IPS-18c (cell line): ENCODE data around the gene FURIN.
"Not testable (repeated sequence)": the region's sequence is repeated elsewhere in the genome, so short reads cannot be mapped to it uniquely, and the experiment has no call there.

ENCODE experiments used
- H3K4me3 ChIP-seq: 2 replicates; pipeline ENCODE4 v1.7.0; 2013; ENCODE audit warnings: low read depth, mild to moderate bottlenecking, low read length, moderate library complexity; ENCODE audit not compliant: insufficient read depth
- H3K9me3 ChIP-seq: one replicate; pipeline ENCODE4 v1.6.1; 2013; ENCODE audit warnings: mild to moderate bottlenecking, low read length, moderate library complexity; ENCODE audit not compliant: control insufficient read depth, insufficient read depth

FURIN gene

DNA sequence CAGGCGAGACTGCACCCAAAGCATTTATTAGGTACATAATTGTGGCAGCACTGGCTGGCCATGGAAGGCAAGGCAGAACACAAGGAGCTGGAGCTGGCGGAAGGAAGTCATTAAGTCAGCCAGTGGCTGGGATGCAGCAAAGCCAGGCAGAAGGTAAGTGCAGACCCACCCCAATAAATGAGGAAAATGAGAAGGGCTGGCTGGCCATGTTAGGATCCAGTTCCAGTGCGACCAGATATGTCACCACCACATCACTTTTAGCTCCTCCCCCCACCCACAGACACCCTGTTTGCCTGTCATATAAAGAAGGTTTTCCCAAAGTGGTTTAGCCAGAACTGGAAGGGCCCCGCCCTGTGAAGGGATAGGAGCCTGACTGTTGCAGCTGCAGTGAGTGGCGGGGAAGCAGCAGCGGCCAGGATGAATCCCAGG, at the start of gene FURIN:
Gene FURIN, plus strand, starts transcription at position 328 of the 429 bp plus-strand sequence. CDS start 7,153 bp downstream, outside the sequence.
- no peak within 1 kb of the TSS for H3K4me3 ChIP-seq
- H3K9me3 ChIP-seq = no peaks in the 10 kb centered on the region

GRCh38 chr15:90819390-90819789, 49.0 kb upstream of the FURIN start:
- Histone ChIP-seq H3K9me3 (peaks cover 3% of the 10 kb centered on the region), H3K4me3 (no peak overlapping the region)

- H3K4me3 ChIP-seq = no peak overlapping the region
- peaks cover 5% of the 10 kb centered on the region for H3K9me3 ChIP-seq
These were observed 48.5 kb upstream of the FURIN start for GRCh38 chr15:90819850-90820249.

DNA sequence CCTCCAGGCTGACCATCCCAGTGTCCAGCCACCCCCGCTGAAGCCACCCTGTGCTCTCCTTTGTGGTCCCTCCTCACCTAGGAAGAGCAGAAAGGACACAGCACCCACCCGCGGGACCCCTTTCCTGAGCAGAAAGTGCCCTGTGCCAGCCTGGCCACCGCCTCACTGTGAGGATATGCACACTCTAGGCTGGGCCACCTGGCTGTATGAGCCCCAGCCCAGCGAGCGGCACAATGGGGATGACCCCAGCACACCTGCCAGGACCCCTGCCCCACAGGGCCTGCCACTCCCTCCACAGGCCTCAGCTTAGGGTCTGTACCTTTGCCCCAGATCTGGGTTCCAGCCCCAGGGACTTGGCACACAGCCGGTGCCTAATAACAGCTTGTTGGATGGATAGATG, 47.9 kb upstream of the FURIN start:
- H3K4me3 ChIP-seq = no peak overlapping the region
- H3K9me3 ChIP-seq = peaks cover 6% of the 10 kb centered on the region

- Histone ChIP-seq H3K9me3 (peaks cover 7% of the 10 kb centered on the region), H3K4me3 (no peak overlapping the region)
These were observed 46.0 kb upstream of the FURIN start for GRCh38 chr15:90822204-90822955.

DNA sequence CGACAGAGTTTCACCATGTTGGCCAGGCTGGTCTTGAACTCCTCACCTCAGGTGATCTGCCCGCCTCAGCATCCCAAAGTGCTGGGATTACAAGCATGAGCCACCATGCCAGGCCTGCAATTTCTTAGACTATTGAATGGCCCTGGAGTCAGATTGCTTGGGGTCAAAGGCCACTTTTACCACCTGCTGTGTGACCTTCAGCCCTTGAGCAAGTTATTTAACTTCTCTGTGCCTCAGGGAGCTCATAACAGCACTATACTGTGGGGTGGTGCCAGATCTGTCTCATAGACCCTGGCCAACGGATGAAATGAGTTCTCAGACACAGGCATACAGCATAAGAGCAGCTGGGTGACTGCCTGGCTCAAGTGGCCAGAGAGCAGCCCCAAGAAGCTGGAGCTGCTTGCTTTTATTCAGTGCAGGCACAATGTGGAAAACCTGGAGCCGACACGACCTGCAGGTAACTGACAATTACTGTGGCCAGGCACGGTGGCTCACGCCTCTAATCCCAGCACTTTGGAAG, 44.9 kb upstream of the FURIN start:
- Histone ChIP-seq H3K4me3 (no peak overlapping the region), H3K9me3 (peaks cover 7% of the 10 kb centered on the region)

DNA sequence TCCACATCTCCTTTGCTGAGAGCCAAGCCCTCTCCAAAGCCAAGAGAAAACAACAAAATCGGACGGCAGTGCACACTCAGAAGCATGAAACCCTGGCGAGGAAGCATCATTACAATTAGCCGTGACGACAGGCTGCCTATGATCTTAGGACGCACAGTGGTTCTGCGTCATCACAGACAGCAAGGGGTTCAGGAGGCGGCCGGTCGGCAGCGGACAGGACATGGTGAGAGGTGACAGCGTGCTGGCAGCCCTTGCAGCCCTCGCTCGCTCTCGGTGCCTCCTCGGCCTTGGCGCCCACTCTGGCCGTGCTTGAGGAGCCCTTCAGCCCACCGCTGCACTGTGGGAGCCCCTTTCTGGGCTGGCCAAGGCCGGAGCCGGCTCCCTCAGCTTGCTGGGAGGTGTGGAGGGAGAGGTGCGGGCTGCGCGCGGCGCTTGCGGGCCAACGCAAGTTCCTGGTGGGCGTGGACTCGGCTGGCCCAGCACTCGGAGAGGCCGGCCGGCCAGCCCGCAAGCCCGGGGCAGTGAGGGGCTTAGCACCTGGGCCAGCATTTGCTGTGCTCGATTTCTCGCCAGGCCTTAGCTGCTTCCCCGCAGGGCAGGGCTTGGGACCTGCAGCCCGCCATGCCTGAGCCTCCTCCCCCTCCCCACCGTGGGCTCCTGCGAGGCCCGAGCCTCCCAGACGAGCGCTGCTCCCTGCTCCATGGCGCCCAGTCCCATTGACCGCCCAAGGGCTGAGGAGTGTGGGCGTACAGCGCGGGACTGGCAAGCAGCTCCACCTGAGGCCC, 43.1 kb upstream of the FURIN start:
- H3K9me3 ChIP-seq = not testable (repeated sequence)

DNA sequence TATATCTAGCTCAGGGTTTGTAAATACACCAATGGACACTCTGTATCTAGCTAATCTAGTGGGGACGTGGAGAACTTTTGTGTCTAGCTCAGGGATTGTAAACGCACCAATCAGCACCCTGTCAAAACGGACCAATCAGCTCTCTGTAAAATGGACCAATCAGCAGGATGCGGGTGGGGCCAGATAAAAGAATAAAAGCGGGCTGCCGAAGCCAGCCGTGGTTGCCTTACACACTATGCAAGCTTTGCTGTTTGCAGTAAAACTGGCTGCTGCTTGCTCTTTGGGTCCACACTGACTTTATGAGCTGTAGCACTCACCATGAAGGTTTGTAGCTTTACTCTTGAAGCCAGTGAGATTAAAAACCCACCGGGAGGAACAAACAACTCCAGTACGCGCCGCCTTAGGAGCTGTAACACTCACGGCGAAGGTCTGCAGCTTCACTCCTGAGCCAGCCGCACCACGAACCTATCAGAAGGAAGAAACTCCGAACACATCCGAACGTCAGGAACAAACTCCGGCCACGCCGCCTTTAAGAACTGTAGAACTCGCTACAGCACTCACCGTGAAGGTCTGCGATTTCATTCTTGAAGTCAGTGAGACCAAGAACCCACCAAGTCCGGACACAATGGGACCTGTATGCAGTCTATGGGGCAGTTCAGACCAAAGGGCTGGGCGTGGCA, 42.0 kb upstream of the FURIN start:
- H3K9me3 ChIP-seq, H3K4me3 ChIP-seq: not testable (repeated sequence)

More for the DNA sequence above, 43.1 kb upstream of the FURIN start:
- H3K4me3 ChIP-seq = not testable (repeated sequence)

DNA sequence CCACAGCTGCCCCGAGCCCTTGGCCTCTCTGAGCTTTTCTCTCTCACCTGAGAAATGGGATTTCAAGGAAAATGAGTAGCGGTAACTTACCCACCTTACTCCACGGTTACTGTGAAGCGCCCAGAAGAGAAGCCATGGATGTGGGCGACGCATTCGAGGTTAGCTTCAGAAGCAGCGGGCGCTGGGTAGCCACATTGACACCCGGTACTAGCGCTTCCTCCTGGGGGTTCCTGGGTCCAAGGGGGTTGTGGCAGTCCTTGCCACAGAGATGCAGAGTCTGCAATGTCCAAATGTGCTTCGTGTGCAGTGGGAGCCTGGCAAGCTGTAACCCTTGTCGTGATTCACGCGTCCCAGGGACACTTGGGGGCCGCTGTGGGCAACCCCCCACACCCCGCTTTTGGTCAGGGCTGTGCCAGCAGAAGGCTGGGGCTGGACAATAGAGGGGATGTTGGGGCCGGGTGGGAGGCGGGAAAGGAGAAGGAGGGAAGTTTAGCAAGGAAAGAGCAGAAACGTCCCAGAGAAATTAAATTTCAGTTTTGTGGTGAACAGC, 41.4 kb upstream of the FURIN start:
- H3K4me3 ChIP-seq = no peak overlapping the region
- H3K9me3 ChIP-seq = peaks cover 7% of the 10 kb centered on the region

GRCh38 chr15:90828111-90828510, 40.3 kb upstream of the FURIN start:
- Histone ChIP-seq H3K9me3 (peaks cover 7% of the 10 kb centered on the region), H3K4me3 (no peak overlapping the region)

GRCh38 chr15:90829126-90829525, 39.3 kb upstream of the FURIN start:
- Histone ChIP-seq H3K9me3 (peaks cover 4% of the 10 kb centered on the region), H3K4me3 (no peak overlapping the region)

- H3K9me3 ChIP-seq = peaks cover 2% of the 10 kb centered on the region
- H3K4me3 ChIP-seq = no peak overlapping the region
These were observed 38.4 kb upstream of the FURIN start for GRCh38 chr15:90829942-90830440.

DNA sequence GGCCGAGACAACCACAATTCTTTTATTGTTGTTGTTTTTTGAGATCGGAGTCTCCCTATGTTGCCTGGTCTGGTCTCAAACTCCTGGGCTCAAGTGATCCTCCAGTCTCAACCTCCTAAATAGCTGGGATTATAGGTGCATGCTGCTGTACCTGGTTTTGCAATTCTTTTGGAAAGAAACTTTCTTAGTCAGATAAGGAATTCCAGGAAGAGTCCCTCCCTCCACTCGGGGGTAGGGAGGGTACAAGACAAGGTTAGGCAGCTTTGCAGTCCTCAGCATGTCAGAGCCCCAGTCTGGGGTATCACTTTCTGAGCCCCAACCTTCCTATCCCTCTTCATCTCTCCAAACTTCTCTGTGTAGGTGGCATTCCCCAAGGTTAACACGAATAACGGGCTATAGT, 33.8 kb upstream of the FURIN start:
- no peak overlapping the region for H3K4me3 ChIP-seq

DNA sequence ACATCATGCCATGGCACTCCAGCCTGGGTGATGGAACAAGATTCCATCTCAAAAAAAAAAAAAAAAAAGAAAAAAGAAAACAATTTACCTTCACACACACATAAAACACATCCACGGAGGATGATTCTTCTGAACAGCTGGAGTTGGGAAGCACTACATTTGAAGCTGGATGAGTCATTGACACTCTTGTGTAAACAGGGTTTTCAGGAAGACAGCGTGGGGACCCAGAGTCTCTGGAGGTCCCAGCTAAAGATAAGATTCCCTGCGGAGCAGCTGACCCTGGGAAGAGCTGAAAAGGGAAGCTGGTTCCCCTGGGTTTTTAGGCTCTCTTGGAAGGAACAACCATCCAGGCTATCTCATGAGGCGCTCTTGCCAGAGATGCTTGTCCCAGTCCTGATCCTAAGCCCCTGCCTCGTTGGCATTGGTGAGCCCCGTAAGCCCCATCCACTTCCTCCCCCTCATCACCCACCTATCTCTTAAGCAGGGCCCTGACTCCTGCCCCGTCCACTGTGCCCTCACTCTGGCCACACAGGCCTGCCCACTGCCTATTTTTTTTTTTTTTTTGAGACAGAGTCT, 32.0 kb upstream of the FURIN start:
- Histone ChIP-seq H3K9me3 (no peaks in the 10 kb centered on the region), H3K4me3 (no peak overlapping the region)

More for the DNA sequence above, 33.8 kb upstream of the FURIN start:
- H3K9me3 ChIP-seq = no peaks in the 10 kb centered on the region

- Histone ChIP-seq H3K4me3 (no peak overlapping the region), H3K9me3 (no peaks in the 10 kb centered on the region)
These were observed 31.3 kb upstream of the FURIN start for GRCh38 chr15:90837094-90837493.

DNA sequence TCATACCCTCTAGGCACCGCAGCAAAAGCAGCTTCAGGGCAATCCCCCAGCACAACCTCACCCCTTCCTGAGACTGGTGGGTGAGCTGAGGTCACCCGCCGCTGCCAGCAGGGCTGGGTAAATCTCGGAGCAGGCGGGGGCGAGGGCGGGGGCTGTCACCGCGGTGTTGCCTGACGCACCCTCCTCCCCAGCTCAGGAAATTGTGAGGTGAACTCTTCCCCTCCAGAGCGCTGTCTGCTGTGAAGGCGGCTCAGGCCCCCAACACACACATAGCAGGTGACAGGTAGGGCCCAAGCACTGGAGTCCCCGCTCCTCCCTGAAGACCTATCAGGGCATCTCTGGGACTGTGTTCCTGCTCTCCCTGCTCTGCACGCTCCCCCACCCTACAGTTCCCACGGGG, 30.2 kb upstream of the FURIN start:
- no peak overlapping the region for H3K4me3 ChIP-seq
- no peaks in the 10 kb centered on the region for H3K9me3 ChIP-seq

DNA sequence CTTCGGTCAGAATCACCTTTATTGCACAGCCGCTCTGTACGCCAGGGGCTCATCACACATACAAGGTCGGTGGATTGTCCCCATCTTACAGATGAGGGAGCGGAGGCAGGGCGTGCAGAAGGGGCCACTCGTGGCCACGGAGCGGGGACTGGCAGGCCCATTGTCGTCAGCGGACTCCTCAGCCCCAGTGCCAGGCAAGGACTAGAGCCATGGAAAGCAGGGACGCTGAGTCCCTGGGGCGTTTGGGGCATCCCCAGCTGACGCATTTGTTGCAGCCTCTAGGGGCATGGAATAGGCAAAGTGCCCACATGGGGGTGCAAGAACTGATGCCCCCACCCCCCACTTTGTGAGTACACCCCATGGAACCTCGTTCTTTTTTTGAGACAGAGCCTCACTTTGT, 29.8 kb upstream of the FURIN start:
- H3K4me3 ChIP-seq = no peak overlapping the region; the same call in 1 of the 2 replicates
- H3K9me3 ChIP-seq = no peaks in the 10 kb centered on the region
